ENCODE results near the gene PDC. TPM values are rescaled to one million over a fixed set of nuclear protein-coding genes. Genes with fewer than 3 reads are reported as not detected.
"Not testable (repeated sequence)": the region's sequence is repeated elsewhere in the genome, so short reads cannot be mapped to it uniquely, and the experiment has no call there.

The PDC gene
- total and polyA plus RNA-seq, 8 donors, result not detected

DNA sequence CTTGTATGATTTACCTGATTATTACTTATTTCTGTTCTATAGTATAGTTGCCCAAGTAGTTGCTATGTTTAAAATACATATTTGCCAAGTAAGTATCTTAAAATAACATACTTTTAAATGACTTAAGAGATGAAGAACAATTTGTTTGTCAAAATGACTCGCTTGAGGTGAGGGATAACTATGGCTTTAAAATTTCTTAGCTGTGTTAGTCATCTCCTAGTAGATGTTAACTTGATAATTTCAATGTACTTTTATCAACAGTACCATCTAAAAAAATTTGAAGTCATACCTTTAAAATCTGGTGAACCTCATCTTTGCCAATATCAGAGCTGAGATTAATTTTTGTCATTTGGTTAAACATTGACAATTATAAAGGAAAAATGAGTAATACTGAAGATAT lies 47.6 kb downstream of the PDC start:
- H3K27ac ChIP-seq, result no peak overlapping the region
- H3K4me3 ChIP-seq, result no peak overlapping the region
- peaks cover 0 to 6% (median 6%) of the 10 kb centered on the region in 3 donors for H3K36me3 ChIP-seq
- TF ChIP-seq, protein P1, sequence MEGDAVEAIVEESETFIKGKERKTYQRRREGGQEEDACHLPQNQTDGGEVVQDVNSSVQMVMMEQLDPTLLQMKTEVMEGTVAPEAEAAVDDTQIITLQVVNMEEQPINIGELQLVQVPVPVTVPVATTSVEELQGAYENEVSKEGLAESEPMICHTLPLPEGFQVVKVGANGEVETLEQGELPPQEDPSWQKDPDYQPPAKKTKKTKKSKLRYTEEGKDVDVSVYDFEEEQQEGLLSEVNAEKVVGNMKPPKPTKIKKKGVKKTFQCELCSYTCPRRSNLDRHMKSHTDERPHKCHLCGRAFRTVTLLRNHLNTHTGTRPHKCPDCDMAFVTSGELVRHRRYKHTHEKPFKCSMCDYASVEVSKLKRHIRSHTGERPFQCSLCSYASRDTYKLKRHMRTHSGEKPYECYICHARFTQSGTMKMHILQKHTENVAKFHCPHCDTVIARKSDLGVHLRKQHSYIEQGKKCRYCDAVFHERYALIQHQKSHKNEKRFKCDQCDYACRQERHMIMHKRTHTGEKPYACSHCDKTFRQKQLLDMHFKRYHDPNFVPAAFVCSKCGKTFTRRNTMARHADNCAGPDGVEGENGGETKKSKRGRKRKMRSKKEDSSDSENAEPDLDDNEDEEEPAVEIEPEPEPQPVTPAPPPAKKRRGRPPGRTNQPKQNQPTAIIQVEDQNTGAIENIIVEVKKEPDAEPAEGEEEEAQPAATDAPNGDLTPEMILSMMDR (IDR thresholded peaks at IDR 0.05), result no peak
- no peaks in the 10 kb centered on the region for H3K27me3 ChIP-seq
- ATAC-seq (no peak), DNase-seq (no peak), FAIRE-seq (no peak)
- 92 to 95% methylated on average over 1 of the region's 1 CpG for WGBS, 2 donors
- H3K9me3 ChIP-seq, result no peaks in the 10 kb centered on the region
- intact Hi-C loops (cut with DNase I), result no loop called here
- no peaks in the 10 kb centered on the region for H3K4me1 ChIP-seq

GRCh38 chr1:186409091-186409490 lies 51.8 kb downstream of the PDC start:
- Histone ChIP-seq H3K36me3 (peaks cover 0 to 28% (median 6%) of the 10 kb centered on the region in 3 donors), H3K9me3 (no peaks in the 10 kb centered on the region), H3K4me3 (no peak overlapping the region), H3K27ac (no peak overlapping the region), H3K4me1 (no peaks in the 10 kb centered on the region), H3K27me3 (no peaks in the 10 kb centered on the region)
- TF ChIP-seq, protein P1 (IDR thresholded peaks at IDR 0.05), result no peak
- 92 to 94% methylated on average over 3 of the region's 3 CpGs for WGBS, 2 donors
- ATAC-seq (no peak), FAIRE-seq (no peak), DNase-seq (no peak)
- intact Hi-C loops (cut with DNase I), result no loop called here

GRCh38 chr1:186404454-186405051 lies 56.4 kb downstream of the PDC start:
- Histone ChIP-seq H3K9me3 (no peaks in the 10 kb centered on the region), H3K36me3 (peaks cover 0 to 32% (median 4%) of the 10 kb centered on the region in 3 donors), H3K4me1 (no peaks in the 10 kb centered on the region), H3K27me3 (no peaks in the 10 kb centered on the region), H3K27ac (no peak overlapping the region), H3K4me3 (no peak overlapping the region)
- ATAC-seq (peak; percentile 77 to 88 (median 82)), FAIRE-seq (no peak), DNase-seq (no peak)
- intact Hi-C loops (cut with DNase I), result no loop called here
- WGBS, 2 donors, result 32 to 33% methylated on average over 5 of the region's 5 CpGs
- TF ChIP-seq, protein P1 (IDR thresholded peaks at IDR 0.05), result peak; percentile 32 to 48 (median 37)

DNA sequence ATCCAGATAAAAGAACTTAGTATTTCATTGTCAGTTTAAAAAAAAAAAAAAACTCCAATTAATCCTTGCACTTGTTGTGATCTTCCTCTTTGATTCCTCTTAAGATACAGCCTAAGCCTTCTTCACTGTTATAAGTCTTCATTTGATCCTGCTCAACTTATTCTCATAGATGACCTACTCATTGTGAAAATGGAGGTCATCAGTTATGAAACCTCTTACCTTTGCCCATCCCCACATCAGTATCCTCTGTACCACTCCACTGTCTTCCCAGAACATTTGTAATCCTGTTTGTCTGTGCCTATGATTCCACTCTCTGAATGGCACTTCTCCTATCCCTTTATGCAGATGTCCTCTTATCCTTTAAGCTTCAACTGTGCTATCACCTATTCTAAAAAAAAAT lies 57.3 kb downstream of the PDC start:
- Histone ChIP-seq H3K9me3 (no peaks in the 10 kb centered on the region), H3K27ac (no peak overlapping the region), H3K36me3 (peaks cover 0 to 41% (median 7%) of the 10 kb centered on the region in 3 donors), H3K4me3 (no peak overlapping the region), H3K27me3 (no peaks in the 10 kb centered on the region), H3K4me1 (no peaks in the 10 kb centered on the region)
- intact Hi-C loops (cut with DNase I), result no loop called here
- TF ChIP-seq, protein P1 (IDR thresholded peaks at IDR 0.05), result no peak
- DNase-seq, result no peak
- FAIRE-seq, result no peak
- ATAC-seq, result no peak

GRCh38 chr1:186401446-186401845 lies 59.5 kb downstream of the PDC start:
- 88 to 94% methylated on average over 2 of the region's 2 CpGs for WGBS, 2 donors
- H3K27me3 ChIP-seq; H3K9me3 ChIP-seq; ATAC-seq; H3K4me1 ChIP-seq; H3K4me3 ChIP-seq; intact Hi-C loops (cut with DNase I); H3K27ac ChIP-seq; FAIRE-seq; DNase-seq: not testable (repeated sequence)
- H3K36me3 ChIP-seq, result peaks cover 0 to 43% (median 7%) of the 10 kb centered on the region in 3 donors

Other genes starting within 250 kb of the PDC start
- under 1 TPM; 0.04 to 0.87 (median 0.37) TPM for gene PRG4, start 164.8 kb downstream of the PDC start, total RNA-seq
- gene PRG4, start 164.8 kb downstream of the PDC start, polyA plus RNA-seq, result 1 to 10 TPM in 1 of 2 donors, under 1 TPM in 1; 0.56 to 1.7 TPM
- 10 to 100 TPM; 25.9 to 45.5 (median 29.5) TPM for gene TPR, start 85.9 kb downstream of the PDC start, total RNA-seq
- gene TPR, start 85.9 kb downstream of the PDC start, polyA plus RNA-seq, result 10 to 100 TPM; 11.8 to 35.1 TPM
- 10 to 100 TPM; 15.4 to 20.2 (median 17.5) TPM for gene ODR4, start 85.3 kb downstream of the PDC start, total RNA-seq
- gene ODR4, start 85.3 kb downstream of the PDC start, polyA plus RNA-seq, result 10 to 100 TPM; 14.4 to 18.1 TPM
- gene PTGS2, start 219.3 kb upstream of the PDC start, total RNA-seq, result 1 to 10 TPM in 1 of 6 donors, under 1 TPM in 5; 0.12 to 1.9 (median 0.43) TPM
- under 1 TPM; 0.23 to 0.92 TPM for gene PTGS2, start 219.3 kb upstream of the PDC start, polyA plus RNA-seq

All from pancreas (tissue), 10 donors.